GM21528 (cell line): ENCODE data around the gene FNDC8.
"Not testable (repeated sequence)": the region's sequence is repeated elsewhere in the genome, so short reads cannot be mapped to it uniquely, and the experiment has no call there.

Experiments
- ATAC-seq: cut with Tn5 transposase; IDR thresholded peaks from one replicate; pipeline ENCODE4 v1.9.1; 2021; ENCODE audit warnings: mild to moderate bottlenecking, moderate library complexity; ENCODE audit not compliant: unreplicated experiment, low FRiP score

FNDC8 gene

DNA sequence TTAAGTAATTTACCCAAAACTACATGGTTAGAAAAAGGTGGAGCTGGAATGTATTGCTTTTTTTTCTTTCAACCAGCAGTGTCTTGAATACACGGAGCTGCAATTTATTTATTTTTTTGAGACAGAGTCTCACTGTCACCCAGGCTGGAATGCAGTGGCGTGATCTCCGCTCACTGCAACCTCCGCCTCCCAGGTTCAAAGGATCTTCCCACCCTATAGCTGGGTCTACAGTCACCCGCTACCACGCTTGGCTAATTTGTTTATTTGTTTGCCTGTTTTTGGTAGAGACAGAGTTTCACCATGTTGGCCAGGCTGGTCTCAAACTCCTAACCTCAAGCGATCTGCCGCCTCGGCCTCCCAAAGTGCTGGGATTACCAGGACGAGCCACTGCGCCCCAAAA lies 30.7 kb upstream of the FNDC8 start:
- ATAC-seq = not testable (repeated sequence)

GRCh38 chr17:35094902-35095301 lies 26.5 kb upstream of the FNDC8 start:
- ATAC-seq = no peak

DNA sequence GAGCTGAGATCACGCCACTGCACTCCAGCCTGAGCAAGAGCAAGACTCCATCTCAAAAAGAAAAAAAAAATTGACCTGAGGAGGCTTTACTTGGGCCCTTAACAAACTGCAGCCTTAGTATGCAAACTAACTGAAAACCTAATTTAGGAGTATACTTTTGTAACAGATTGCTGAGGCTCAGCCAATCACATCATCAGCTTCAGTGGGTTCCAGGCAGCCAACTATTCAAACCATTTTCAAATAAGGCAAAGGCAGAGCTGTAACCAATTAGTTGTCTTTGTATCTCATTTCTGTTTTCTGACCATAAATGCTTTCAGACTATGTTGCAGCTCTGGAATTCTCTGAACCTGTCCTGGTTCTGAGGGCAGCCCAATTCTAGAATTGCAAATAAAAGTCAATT lies 25.7 kb upstream of the FNDC8 start:
- ATAC-seq = no peak

- no peak for ATAC-seq
Observed at GRCh38 chr17:35097776-35098175, 23.6 kb upstream of the FNDC8 start.

- ATAC-seq = no peak
Observed at GRCh38 chr17:35099908-35100307, 21.5 kb upstream of the FNDC8 start.

DNA sequence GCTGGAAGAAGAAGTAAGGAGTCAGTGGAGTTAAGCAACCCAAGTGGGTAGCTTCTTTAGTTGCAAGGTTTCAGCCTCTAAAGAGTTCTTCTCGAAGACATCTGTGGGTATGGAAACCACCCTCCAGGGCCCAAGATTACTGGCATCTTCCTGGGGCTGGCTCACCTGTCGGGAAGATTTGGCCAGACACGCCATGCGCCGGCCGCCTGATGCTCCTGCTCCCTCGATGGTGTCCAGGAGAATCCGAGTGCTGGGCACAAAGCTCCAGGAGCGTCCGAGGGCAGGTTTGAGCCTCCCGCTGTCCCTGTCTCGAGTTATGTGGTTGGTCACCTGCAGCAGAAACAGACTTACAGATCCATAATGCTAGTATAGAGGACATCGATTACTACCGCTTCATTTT lies 20.4 kb upstream of the FNDC8 start:
- no peak for ATAC-seq

DNA sequence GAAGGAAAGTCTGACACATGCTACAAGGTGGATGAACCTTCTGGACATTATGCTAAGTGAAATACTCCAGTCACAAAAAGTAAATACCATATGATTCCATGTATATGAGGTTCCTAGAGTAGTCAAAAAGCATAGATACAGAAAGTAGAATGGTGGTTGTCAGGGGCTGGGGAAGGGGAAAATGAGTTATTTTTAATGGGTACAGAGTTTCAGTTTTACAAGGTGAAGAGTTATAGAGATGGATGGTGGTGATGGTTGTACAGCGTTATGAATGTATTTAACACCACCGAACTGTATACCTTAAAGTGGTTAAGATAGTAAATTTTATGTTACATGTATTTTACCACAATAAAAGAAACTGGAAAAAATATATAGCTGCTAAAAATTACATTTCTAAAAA lies 19.7 kb upstream of the FNDC8 start:
- ATAC-seq = no peak

DNA sequence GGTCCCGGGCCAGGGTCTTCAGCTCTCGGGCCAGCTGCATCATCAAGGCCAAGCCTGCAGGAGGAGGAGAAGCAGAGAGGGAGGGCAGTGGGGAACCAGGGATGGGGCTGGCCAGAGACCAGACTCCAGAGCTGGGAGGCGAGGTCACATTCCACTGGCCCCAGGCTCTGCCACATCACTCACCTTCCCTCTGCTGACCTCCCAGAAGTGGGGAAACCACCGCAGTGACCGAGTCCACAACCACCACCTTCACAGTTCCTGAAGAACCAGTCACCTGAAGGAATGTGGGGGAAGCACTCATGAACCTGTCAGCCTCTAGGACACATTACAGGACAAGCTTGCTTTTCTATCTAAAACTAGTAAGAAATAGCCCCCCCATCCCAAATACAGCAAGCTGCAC lies 18.1 kb upstream of the FNDC8 start:
- ATAC-seq = no peak

DNA sequence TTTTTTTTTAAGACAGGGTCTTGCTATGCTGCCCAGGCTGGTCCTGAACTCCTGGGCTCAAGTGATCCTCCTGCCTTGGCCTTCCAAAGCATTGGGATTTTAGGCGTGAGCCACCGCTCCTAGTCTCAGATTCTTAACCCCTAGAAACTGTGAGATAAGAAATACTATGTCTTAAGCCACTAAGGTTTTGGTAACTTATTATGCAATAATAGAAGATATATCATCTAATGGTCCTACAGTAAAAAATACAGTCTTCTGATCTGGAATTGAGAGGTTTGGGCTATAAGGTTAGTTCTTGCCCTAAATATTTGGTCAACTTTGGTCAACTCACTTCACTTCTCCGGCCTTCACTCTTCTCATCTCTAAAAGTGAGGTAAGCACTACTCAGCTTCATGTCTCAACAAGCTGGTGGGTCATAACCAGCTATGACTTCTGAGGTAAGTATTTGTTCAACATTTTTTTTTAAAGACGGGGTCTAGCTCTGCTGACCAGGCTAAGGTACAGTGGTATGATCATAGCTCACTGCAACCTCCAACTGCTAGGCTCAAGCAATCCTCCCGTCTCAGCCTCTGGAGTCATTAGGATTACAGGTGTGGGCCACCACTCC lies 16.5 kb upstream of the FNDC8 start:
- ATAC-seq = no peak

GRCh38 chr17:35110791-35111190 lies 10.6 kb upstream of the FNDC8 start:
- not testable (repeated sequence) for ATAC-seq

DNA sequence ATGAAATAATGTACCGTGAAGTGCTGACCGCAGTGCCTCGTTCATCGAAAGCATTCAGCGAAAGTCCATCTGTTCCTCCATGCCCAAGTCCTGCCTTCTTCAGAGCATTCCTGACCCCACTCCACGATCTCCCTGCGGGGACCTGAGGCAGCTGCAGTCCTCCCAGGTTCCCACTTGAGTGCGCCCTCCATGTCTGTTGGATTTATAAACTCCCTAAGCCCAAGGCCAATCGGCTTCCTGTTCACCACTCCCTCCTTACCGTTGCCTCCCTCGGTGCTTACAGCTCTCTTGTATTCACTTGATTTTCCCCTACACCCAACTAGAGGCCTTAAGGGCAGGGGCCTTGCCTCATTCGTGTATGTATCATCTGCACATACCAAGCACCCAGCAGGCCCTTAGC lies 4.6 kb upstream of the FNDC8 start:
- ATAC-seq = no peak

DNA sequence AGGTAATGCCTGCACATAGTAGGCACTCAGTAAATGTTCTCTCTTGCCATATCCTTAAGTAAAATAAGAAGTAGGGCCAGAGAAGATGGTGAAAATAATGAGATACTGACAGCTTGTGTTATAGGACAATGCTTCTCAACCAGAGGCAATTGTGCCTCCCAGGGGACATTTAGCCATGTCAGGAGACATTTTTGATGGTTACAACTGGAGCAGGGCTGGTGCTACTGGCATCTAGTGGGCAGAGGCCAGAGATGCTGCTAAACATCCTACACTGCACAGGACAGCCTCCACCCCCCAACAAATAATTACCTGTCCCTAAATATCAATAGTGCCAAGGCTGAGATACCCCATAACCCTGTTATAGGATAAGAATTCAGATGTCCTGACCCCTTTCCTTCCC lies 3.4 kb upstream of the FNDC8 start:
- no peak for ATAC-seq

- peak; percentile 68 for ATAC-seq
Observed at GRCh38 chr17:35119370-35120165, 1.8 kb upstream of the FNDC8 start, which contains the start of gene RAD51D. RAD51D (minus strand) TSS chr17:35119860; CDS start chr17:35119613, 247 bp downstream.

GRCh38 chr17:35127751-35128514 lies 6.5 kb downstream of the FNDC8 start:
- ATAC-seq = no peak

DNA sequence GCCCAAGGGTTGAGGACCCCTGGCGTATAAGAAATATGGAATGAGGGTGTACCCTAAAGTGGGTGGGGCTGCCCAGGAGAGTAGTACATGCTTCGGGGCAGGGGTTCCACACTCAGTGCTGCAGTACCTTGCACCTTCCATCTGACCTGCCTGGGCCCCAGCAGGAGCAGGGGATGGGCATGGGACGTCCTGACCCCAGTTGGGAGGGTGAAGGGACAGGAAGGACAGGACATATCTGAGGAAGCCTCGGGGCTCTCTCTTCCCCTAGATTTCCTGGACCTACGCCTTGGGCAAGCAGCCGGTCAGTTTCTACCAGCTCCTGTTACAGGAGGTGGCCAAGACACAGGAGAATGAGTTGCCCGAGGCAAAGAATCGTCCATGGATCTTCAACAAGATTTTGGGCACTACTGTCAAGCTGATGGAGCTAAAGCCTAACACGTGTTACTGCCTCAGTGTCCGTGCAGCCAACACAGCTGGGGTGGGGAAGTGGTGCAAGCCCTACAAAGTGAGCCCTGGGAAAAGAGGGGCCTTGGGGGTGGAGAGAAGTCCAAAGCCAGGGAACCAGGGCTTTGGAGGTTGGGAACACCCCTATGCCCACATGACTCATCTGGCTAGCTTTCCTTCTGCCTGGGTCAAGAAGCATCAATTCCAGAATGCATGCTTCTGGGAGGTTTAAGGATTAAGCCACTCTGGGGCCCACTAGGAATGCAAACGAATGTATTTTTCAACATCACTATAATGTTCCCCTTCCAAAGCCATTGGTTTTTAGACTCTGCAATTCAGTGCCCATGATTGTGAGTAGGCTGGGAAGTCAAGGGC lies 7.9 kb downstream of the FNDC8 start:
- no peak for ATAC-seq

DNA sequence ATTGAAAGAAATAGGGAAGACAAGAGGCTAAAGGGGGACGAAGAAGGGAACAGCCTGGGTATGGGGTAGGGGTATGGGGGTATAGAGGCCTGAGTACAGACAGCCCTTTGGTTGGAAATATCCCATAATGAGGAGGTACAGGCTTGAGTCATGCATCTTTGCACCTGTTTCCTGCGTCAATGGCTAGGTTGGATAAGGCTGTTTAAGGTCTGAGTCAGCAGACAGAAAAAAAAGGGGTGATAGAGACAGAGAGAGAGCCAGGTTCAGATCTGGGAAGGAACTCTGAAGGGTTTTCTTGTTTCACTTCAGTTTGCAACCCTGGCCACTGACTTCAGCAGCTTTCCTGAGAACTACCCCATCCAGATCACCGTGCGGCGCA lies 8.5 kb downstream of the FNDC8 start:
- ATAC-seq = no peak

- ATAC-seq = no peak
Observed at GRCh38 chr17:35130392-35130791, 9.0 kb downstream of the FNDC8 start.

DNA sequence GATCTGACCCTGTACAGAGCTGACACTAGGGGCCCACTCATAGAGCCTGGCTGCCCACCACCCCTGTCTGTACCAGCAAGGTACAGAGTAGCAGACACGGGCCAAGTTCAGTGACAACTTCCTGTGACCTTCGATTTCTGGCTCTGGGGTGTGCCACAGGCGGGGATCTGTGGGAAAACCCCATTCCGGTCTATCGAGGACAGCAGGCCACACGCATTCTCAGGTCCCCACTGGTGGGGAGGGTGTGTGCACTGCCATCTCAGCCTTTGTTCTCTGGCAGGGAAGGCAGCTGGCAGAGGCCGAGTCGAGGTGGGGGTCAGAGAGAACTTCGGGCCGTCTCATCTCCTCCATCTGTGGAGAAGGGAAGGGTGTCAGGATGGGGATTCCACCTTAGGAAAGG lies 10.7 kb downstream of the FNDC8 start:
- no peak for ATAC-seq

DNA sequence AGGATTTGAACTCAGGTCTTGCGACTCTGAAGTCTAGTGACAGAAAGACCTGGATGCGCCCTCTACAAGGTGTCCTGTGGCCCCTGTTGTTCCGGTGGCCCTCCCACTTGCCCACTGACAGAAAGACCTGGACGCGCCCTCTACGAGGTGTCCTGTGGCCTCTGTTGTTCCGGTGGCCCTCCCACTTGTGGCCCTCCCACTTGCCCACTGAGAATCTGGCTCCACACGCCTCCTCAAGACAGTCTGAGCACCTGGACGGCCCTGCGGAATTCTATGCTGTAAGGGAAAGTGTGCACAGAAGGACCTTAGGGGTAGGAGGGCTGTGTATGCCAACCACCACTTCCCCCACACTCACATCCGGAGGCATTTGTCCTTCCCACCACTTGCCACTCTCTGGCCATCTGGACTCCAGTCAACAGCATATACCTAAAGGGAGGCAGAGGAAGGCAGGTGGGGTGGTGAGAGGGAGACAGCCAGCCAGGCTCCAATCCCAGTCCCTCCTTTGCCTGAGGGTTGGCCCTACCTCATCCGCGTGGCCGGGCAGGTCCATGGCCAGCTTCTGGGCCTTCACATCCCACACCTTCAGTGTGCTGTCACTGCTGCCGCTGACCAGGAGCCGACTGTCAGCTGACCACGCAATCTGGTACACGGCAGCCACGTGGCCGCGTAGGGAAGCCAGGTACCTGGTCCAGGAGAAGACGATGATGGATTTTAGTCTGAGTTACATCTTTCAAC lies 11.6 kb downstream of the FNDC8 start:
- ATAC-seq = no peak

DNA sequence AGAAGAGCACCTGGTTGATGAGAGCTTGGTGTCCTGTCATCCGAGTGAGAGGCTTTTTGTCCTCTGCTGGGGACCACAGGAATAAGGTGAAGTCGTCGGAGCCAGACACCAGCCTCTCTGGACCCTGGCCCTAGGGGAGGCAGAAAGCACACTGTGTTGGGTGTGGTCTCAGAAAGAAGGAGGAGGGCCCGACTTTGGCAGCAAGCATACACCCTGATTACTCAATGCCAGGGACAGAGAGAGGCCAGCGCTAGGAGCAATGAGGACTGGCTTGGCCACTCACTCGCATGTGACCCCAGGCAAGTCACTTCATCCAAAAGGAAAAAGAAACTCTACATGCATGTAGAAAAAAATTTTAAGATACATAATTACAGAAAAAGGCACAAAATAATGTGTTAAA lies 13.9 kb downstream of the FNDC8 start:
- no peak for ATAC-seq
